ENCODE measurements around the gene ZNF543.
A peak's percentile ranks its signal among the peaks of the same experiment; 100 is the strongest.
"Not testable (repeated sequence)": the region's sequence is repeated elsewhere in the genome, so short reads cannot be mapped to it uniquely, and the experiment has no call there.

Gene ZNF543

GRCh38 chr19:57320180-57321084, at the start of gene ZNF543:
TSS of gene ZNF543 (plus strand) at chr19:57320472. CDS start at chr19:57320854, 382 bp downstream.
- peak; percentile 97 for DNase-seq (ENCODE audit: low spot score)

GRCh38 chr19:57271280-57271679, 49.0 kb upstream of the ZNF543 start:
- DNase-seq (ENCODE audit: low spot score): no peak

- DNase-seq (ENCODE audit: low spot score): no peak
These were observed 47.3 kb upstream of the ZNF543 start for GRCh38 chr19:57273014-57273413.

GRCh38 chr19:57276430-57276829, 43.8 kb upstream of the ZNF543 start:
- no peak for DNase-seq (ENCODE audit: low spot score)

GRCh38 chr19:57278481-57278880, 41.8 kb upstream of the ZNF543 start:
- DNase-seq (ENCODE audit: low spot score): not testable (repeated sequence)

GRCh38 chr19:57279418-57280164, 40.7 kb upstream of the ZNF543 start:
- DNase-seq (ENCODE audit: low spot score): peak; percentile 88

- DNase-seq (ENCODE audit: low spot score): peak; percentile 97
These were observed 39.9 kb upstream of the ZNF543 start, which contains the start of gene ZNF460 for GRCh38 chr19:57280165-57280961. TSS of gene ZNF460 (plus strand) at chr19:57280485. CDS start at chr19:57280807, 322 bp downstream.

GRCh38 chr19:57280962-57281400, 39.3 kb upstream of the ZNF543 start:
- DNase-seq (ENCODE audit: low spot score): peak; percentile 51

GRCh38 chr19:57282011-57282643, 38.1 kb upstream of the ZNF543 start:
- no peak for DNase-seq (ENCODE audit: low spot score)

- no peak for DNase-seq (ENCODE audit: low spot score)
These were observed 31.9 kb upstream of the ZNF543 start for GRCh38 chr19:57288373-57288772.

GRCh38 chr19:57290970-57291369, 29.3 kb upstream of the ZNF543 start:
- DNase-seq (ENCODE audit: low spot score): no peak

- DNase-seq (ENCODE audit: low spot score): no peak
These were observed 27.7 kb upstream of the ZNF543 start for GRCh38 chr19:57292547-57292946.

GRCh38 chr19:57293719-57294118, 26.6 kb upstream of the ZNF543 start:
- no peak for DNase-seq (ENCODE audit: low spot score)

- DNase-seq (ENCODE audit: low spot score): peak; percentile 63
These were observed 18.2 kb upstream of the ZNF543 start for GRCh38 chr19:57302020-57302465.

GRCh38 chr19:57302727-57303401, 17.4 kb upstream of the ZNF543 start:
- no peak for DNase-seq (ENCODE audit: low spot score)

GRCh38 chr19:57305056-57305455, 15.2 kb upstream of the ZNF543 start:
- no peak for DNase-seq (ENCODE audit: low spot score)

- no peak for DNase-seq (ENCODE audit: low spot score)
These were observed 11.8 kb upstream of the ZNF543 start for GRCh38 chr19:57308514-57308913.

- no peak for DNase-seq (ENCODE audit: low spot score)
These were observed 9.5 kb upstream of the ZNF543 start for GRCh38 chr19:57310792-57311191.

GRCh38 chr19:57314146-57314545, 6.1 kb upstream of the ZNF543 start:
- DNase-seq (ENCODE audit: low spot score): no peak

GRCh38 chr19:57317503-57317902, 2.8 kb upstream of the ZNF543 start:
- DNase-seq (ENCODE audit: low spot score): no peak

- no peak for DNase-seq (ENCODE audit: low spot score)
These were observed 448 bp upstream of the ZNF543 start for GRCh38 chr19:57319869-57320179.
